AG09309 (cell line): ENCODE data around the gene FAM222B.

Experiments used
- DNase-seq: peaks from one replicate; pipeline ENCODE4 v3.0.0-alpha.2; 2010; ENCODE audit warnings: low read depth
- H3K4me3 ChIP-seq: 2 replicates; pipeline ENCODE4 v1.5.1; 2011; ENCODE audit warnings: mild to moderate bottlenecking, low read depth, low read length, moderate library complexity; ENCODE audit not compliant: control insufficient read depth
- TF ChIP-seq, protein P1 (sequence below): IDR thresholded peaks from 2 replicates; pipeline ENCODE4 v1.5.1; 2011; ENCODE audit warnings: mild to moderate bottlenecking, low read depth, low read length, inconsistent platforms; ENCODE audit not compliant: insufficient read depth, control insufficient read depth; ENCODE audit errors: missing control alignments

FAM222B gene

DNA sequence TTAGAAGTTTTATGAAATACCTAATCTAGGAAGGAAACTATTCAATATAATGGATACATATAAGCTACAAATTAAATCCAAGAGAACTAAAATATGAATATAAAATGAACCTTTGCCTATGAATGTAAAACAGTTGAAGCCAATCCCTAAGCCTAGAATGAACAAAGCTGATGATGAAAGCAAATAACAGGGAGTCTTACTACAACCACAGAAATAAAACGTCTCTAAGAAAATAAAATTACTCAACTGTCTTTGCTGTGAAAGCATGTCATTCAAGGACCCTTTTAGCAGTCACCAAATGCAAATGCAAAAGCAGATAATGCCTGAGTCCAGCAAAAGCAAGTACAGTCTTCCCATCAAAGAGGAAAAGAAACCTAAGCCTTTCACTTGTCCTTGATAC is 23.0 kb downstream of the FAM222B start:
- no peak overlapping the region for H3K4me3 ChIP-seq

DNA sequence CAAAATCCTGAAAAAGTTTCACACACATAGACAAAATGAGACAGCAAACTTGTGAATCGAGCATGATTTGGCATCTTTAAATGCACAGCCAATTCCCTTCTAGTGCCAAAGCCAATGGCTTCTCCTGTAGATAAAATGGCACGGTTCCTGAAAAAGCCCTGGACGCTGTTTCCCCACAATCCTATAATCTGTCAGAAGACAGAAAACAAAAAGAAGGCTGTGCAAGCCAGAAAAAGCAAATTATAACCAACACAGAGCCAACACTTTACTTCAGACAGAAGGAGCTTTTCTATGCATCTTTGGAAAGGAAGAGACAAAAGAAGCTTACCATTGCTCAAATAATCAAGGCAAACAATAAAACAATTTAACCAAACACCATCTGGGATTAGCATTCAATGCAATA is 23.8 kb downstream of the FAM222B start:
- TF ChIP-seq, protein P1, sequence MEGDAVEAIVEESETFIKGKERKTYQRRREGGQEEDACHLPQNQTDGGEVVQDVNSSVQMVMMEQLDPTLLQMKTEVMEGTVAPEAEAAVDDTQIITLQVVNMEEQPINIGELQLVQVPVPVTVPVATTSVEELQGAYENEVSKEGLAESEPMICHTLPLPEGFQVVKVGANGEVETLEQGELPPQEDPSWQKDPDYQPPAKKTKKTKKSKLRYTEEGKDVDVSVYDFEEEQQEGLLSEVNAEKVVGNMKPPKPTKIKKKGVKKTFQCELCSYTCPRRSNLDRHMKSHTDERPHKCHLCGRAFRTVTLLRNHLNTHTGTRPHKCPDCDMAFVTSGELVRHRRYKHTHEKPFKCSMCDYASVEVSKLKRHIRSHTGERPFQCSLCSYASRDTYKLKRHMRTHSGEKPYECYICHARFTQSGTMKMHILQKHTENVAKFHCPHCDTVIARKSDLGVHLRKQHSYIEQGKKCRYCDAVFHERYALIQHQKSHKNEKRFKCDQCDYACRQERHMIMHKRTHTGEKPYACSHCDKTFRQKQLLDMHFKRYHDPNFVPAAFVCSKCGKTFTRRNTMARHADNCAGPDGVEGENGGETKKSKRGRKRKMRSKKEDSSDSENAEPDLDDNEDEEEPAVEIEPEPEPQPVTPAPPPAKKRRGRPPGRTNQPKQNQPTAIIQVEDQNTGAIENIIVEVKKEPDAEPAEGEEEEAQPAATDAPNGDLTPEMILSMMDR = no peak
- no peak for DNase-seq
- H3K4me3 ChIP-seq = no peak overlapping the region

More for the DNA sequence above, 23.0 kb downstream of the FAM222B start:
- TF ChIP-seq, protein P1 = no peak
- no peak for DNase-seq

DNA sequence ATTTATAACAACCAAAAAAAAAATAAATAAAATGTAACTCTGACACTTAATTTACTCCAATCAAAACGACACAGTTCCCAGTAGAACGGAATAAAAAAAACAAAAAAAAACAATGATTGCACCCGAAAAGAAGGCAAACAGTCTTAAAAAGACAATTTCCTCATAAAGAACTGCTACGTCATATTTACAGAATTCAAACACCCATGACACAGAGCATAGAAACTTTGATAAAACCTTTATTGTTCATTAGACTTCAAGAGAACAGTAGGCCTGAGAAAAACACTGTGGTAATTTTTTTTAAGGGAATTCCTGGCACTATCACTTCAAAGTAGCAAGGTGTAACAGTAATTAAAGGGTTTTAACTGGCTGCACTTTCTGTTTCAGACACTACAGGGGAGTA is 26.1 kb downstream of the FAM222B start:
- TF ChIP-seq, protein P1 = no peak
- no peak for DNase-seq
- H3K4me3 ChIP-seq = no peak overlapping the region

DNA sequence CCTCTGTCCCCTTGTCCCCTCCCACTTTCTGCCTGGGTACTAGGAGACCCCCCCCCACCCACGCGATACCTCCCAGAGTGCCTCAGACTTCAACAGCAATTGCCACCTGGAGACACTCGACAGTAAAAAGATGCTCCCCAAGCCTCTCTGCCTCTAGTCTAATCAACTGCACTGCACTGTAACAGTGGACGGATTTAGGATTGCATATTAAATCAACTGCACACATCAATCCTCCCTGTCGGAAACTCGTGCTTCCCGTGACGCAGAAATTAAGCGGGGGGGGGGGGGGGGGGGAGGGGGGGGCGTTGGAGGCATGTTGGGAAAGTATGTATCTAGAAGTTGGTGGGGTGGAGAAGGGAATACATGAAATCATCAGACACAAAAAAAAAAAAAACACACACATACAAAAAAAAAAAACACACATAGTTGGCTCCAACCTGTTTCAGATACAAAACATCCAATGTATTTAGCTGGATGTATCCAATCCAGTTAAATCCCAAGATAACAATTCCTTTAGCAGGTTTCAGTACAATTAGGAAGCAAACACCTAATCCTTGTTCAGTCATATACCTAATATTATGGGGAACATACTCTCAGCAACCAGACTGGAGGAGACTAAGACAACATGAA is 29.7 kb downstream of the FAM222B start:
- H3K4me3 ChIP-seq = peak overlapping the region; percentile 99
- TF ChIP-seq, protein P1 = no peak
- peak; percentile 3 for DNase-seq

DNA sequence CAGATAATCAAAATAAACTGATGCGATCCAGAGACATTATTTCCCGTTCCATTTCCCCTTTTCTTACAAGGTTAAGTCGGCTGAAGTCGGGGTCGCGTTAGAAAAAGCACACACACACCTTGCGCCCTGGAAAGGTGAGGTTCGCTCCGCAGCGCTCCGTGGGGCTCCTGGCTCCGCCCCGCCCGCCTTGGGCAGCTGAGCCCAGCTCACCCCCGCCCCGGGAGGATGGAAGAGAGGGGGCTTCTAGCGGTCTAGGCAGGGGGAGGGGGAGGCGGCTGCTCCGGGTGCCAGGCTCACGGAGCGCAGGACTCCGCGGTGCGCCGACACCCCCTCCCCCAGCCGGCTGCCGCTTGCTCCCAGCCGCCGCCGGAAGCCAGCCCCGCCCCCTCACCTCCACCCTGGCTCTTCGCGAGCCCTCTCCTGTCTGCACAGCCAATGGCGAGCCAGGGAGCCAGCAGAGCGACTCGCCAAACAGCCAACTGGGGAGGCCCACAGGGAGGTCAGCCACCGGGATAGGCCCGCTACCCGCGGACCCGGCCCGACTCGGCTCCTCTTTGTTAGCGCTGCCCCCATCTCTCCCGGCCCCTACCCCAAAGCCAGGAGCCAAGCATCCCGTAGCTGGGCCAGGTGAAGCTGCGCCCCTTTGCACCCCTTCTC is 30.4 kb downstream of the FAM222B start:
- TF ChIP-seq, protein P1 = no peak
- DNase-seq = peak; percentile 71

DNA sequence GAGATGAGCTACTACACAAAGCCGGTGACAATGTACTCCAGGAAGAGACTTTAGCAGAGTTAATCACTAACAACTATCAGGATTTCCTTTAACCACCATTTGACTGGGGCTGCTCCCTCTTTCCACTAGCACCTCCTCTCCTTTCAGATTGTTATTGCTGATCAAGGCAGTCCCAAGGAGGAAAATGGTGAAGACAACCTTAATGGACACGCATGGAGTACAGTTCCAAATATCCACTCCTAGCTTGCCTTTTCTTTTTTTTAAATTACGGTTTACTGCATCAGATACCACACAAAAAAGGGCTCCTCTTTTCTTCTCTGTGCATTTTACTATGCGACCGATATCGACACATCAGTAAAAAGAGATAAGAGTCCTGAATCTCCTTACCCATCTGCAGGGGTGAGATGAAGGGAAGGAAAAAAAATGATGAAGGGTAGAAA is 30.9 kb downstream of the FAM222B start:
- no peak for DNase-seq
- H3K4me3 ChIP-seq = peak overlapping the region; percentile 99
- TF ChIP-seq, protein P1 = no peak

More for the DNA sequence above, 30.4 kb downstream of the FAM222B start:
- peak overlapping the region; percentile 99 for H3K4me3 ChIP-seq

DNA sequence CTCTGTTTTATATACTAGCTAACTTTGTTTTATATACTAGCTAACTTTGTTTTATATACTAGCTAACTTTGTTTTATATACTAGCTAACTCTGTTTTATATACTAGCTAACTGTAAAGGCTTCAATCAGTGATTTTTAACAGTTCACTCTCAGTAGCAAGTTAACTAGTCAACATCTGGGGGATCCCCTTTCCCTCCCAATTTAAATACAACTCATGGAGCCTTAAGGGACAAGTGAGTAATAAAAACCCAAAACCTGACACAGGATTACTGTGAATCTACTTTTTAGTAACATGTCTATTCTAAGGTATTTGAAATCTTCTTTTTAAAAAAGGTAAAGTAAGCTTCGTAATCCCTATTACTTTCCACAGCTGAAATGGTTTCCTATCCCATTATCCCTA is 32.2 kb downstream of the FAM222B start:
- no peak for DNase-seq
- TF ChIP-seq, protein P1 = no peak
- no peak overlapping the region for H3K4me3 ChIP-seq
